NCI-H1105 (cell line): ENCODE measurements around the gene BTBD2.
A peak's percentile ranks its signal among the peaks of the same experiment; 100 is the strongest.

ENCODE experiments used
- DNase-seq: peaks from one replicate; lab custom pipeline; 2025; lab: John Stamatoyannopoulos, UW

Gene BTBD2

DNA sequence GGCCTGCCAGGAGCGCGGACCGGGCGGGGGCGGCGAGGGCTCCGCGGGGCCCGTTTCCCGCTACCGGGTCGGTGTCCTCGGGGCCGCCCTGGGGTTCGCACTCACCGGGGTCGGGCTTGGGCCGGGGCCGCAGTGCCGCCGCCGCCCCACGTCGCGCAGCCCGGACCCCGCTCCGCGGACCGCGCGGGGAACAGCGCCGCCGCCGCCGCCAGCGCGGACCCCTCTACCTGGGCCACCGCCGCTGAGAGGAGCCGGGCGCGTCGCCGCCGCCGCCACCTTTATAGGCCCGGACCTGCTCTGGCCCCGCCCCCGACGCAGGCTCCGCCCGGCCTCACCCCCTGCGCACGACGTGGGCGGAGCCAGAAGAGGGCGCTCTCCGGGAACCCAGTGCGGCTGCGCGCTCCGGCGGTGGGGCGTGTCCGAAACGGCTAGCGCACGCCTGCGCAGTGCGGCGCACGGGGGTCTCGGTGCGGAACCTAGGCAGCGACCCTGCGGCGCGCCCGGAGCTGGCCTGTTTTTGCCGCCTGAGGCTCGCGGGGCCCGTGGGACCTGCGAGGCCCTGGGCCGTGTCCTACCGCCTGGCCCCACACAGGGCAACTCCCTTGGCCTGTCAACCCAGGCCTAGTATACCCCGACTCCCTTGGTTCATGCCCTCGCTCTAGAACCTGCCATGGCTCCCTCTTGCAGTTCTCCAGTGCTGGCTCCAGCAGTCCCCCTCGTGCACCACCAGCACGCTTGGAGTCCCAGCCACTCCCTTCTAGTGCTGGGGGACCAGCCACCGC is 35.7 kb upstream of the BTBD2 start, which contains the start of gene MKNK2:
Gene MKNK2, minus strand, starts transcription at position 254 of the 782 bp plus-strand sequence. CDS start 393 bp downstream, outside the sequence.
- peak; percentile 86 for DNase-seq

GRCh38 chr19:2050349-2050990 is 35.0 kb upstream of the BTBD2 start:
- DNase-seq: no peak

DNA sequence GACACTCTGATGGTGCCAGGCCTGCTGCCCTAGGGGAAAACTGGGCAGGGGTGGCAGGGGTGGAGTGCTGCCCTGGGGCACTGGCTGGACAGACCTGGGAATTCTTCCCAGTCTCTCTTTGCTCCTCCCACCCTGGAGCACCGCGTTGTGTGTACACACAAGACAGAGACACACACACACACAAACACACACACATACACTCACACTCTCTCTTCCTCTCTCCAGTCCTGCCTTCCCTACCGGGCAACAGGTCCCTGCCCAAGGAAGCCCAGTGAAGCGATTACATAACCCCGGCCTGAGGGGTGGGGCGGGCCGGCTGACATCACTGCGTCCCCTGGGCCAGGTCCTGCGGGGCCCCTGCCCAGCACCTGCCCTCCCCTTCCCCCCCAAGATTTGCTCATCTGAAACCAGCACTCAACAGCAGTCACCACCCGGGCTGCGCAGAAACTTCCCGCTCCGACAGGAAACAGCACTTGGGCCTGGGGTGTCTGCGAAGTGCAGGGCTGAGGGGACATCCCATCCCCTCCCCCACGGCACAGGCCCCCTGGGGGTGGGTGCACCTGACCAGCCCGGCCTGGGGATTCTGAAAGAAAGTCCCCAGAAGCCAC is 34.3 kb upstream of the BTBD2 start:
- no peak for DNase-seq

GRCh38 chr19:2048959-2049740 is 33.6 kb upstream of the BTBD2 start:
- no peak for DNase-seq

DNA sequence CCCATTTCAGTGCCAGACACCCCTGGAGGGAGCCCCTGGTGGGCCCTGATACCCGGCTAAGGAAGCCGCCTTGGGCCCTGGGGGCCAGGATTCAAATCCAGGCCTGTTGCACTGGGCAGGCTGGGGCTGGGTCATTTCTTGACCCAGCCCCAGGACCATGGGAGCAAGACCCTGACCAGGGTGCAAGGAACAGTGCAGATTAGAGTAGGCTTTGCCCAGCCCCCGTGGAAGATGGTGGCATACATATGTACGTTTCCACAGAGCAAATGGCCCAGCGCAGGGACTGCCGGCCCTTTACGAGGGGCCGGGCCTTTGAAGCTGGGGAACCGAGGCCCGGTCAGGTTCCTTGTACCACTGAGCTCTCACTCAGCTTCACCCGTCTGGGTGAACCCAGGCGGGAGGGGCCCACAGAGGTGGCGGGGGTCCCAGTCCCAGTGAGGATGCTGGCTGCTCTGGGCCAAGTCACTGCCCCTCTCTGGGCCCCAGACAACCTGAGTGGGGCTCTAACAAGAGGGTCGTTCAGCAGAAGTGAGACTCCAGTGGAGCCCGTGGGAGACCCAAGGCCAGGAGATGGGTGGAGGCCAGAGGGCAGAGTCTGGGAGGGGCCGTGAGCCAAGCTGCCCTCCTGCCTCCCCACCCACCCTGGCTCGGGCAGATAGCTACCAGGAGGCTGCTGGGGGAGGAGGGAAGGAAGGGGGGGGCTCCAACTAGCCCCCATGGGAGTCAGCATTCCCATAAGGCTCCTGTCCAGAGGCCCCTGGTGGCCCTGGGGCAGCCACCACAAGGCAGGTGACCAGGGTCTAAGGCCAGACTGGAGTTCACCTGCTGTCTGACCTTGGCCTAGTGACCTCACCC is 32.8 kb upstream of the BTBD2 start:
- no peak for DNase-seq

GRCh38 chr19:2047449-2048103 is 32.1 kb upstream of the BTBD2 start:
- no peak for DNase-seq

DNA sequence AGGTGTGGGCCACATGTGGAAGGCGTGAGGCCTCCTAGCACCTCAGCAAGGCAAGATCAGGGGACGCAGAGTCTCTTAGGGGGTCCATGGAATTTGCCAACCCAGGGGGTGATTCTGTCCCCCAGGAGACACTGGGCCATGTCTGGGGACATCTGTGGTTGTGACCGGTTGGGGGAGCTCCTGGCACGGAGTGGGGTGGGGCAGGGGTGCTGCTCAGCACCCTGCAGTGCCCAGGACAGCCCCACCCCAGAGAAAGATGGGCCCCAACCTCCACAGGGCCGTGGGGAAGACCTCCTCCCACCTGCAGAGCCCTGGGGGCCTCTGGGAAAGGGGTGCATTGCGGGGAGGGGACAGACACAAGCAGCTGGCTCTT is 31.5 kb upstream of the BTBD2 start:
- no peak for DNase-seq

- DNase-seq: no peak
Observed at GRCh38 chr19:2046046-2046907, 30.8 kb upstream of the BTBD2 start.

- DNase-seq: no peak
Observed at GRCh38 chr19:2045501-2046045, 30.1 kb upstream of the BTBD2 start.

DNA sequence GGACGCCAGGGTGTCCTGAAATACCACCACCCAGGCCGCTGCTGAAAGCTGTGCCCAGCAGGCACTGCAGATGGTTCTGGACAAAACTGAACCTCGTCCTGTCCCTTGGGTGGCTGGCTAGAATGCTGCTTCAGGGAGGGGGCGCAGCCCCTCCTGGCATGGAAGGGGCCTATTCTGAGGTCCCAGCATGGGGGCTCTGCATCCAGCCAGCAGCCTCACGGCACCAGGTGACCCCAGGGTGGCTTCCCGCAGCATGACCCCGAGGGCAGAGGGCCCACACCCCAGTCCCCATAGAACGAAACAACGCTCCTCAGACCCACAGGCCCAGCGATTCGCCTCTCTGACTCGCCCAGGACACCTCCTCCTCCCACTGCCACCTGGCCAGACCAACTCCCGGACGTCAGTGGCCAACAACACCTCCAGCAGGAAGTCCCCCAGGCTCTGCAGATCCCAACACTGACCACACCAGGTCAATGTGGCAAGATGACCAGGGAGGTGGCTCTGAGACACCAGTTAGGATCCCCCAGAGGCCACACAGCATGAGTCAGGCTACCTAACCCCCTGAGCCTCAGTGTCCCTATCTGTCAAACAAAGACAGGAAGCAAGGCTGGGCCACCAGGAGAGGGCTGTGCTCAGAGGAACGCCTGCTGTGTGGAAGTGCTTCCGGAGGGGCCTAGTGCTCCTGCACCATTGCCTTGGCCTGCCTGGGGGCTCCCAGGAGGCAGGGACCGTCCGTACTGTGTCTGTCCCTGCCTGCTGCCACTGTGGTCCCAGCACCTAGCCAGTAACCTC is 29.4 kb upstream of the BTBD2 start:
- no peak for DNase-seq

DNA sequence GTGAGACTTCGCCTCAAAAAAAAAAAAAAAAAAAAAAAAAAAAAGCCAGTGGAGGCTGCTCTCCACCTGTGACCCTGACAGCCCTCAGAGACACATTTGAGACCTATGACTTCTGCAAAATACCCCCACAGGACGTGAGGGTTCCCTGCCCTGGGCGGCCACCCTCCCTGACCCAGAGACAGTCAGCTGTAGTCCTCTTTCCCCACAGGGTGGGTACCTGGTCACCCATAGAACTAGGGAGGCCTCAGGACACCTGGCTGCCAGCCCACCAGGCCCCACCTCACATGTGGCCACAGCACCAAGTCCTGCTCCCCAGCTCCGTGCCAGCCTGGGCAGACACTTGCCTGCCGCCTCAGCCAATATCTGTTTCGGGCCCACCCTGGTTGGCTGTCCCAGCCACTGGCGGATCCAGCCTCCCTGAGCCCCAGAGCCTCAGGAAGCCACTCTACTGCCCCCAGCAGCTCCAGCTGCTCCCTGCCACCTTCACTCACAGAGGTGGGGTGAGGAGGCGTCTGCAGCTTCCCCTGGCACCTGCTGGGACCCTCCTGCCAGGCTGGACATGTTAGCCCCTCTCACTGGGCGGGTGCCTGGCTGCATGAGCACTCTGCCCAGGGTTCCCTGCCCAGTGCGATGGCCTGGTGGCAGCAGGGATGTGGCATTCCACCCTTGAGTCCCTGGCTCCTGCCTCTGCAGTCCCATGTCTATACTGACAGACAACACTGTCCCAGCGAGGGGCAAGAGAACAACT is 28.6 kb upstream of the BTBD2 start:
- no peak for DNase-seq

DNA sequence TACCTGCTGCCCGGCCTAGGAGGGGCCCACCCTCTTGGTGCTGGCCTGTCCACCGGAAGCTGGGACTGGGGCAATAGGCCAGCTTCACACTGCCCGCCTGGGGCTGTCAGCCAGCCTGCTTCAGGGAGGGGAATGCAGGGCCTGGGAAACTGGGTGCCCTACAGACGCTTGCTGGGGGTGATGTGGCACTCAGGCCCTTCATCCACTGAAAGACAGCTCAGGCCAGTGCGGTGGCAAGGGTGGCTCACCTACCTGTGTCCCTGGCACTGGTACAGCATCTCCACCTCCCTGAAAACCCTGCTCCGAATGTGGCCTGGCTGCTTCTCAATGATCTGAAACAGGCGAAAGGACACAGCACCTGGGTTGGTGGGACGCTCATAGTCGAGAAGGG is 27.7 kb upstream of the BTBD2 start:
- no peak for DNase-seq

- DNase-seq: no peak
Observed at GRCh38 chr19:2042485-2043250, 27.2 kb upstream of the BTBD2 start.

DNA sequence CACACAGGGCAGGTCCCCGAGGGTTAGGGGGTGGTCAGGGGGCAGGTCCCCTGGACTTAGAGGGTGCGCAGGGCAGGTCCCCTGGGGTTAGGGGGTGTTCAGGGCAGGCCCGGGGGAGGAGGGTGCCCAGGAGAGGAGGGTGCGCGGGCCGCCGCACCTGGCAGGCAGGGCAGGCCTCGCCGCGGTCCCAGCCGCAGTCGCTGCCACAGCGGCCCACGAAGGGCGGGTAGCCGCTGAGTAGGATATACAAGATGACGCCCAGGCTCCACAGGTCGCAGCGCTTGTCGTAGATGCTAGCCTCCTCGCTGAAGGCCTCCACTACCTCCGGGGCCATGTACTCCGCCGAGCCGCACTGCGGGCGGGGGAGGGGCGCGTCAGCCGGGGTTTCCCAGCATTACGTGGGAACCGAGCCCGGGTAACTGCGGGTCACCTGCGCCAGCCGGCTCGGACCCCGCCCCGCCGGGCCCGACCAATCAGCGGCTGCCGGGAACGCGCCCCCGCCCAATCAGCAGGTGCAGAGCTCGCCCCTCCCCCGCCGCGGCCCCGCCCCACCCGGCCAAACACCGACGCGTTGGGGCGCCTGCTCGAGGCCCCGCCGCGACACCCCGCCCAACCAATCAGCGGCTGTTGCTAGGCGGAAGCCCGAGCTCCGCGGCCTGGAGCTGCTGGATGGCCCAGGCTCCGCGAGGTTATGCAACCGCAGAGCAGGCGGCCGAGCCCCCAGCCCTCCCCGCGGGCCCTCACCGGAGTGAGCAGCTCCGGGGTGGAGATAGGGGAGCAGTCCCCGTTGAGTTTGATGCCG is 26.4 kb upstream of the BTBD2 start:
- peak; percentile 97 for DNase-seq

DNA sequence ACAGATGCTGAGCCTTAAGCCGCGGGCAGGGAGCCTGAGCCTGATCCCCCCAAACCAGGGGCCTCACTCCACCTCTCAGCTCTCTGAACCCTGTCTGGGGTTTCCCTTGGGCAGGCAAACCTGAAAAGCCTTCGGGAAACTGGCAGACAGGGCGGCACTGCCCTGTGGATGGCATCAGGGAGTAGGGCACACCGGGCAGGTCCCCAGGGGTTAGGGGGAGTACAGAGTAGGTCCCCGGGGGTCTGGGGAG is 25.8 kb upstream of the BTBD2 start:
- no peak for DNase-seq

- no peak for DNase-seq
Observed at GRCh38 chr19:2040647-2041432, 25.3 kb upstream of the BTBD2 start.
